Right lobe of liver (tissue), 6 donors: ENCODE data around the gene TPST2. TPM values are rescaled to one million over a fixed set of nuclear protein-coding genes. Genes with fewer than 3 reads are reported as not detected.

Source experiments
- ATAC-seq, 4 donors: fragments of 200-7000 bp; cut with Tn5 transposase; one replicate each; pipeline ENCODE4 v1.9.1; 2020; ENCODE audit warnings: mild to moderate bottlenecking in 4 of 4, moderate library complexity in 4 of 4
- DNase-seq, 3 donors: peaks; one replicate each; pipeline ENCODE4 v3.0.0-alpha.2; 2020
- H3K27ac ChIP-seq, 3 donors: fragments of 200-600 bp; one replicate each; pipeline ENCODE4 v1.8.0; 2022
- H3K27me3 ChIP-seq, 2 donors: fragments of 200-600 bp; one replicate each; pipeline ENCODE4 v1.8.0; 2022
- H3K36me3 ChIP-seq, 4 donors: fragments of 200-600 bp; sonication (generic) in 1 of 4; one replicate each; pipeline versions ENCODE4 v1.5.1 to v1.8.0; 2017 to 2022; ENCODE audit warnings: control low read depth in 1 of 4
- H3K4me1 ChIP-seq, 4 donors: fragments of 200-600 bp; sonication (generic) in 1 of 4; one replicate each; pipeline versions ENCODE4 v1.5.1 to v1.8.0; 2017 to 2022; ENCODE audit warnings: control low read depth in 1 of 4
- H3K4me3 ChIP-seq, 3 donors: fragments of 200-600 bp; one replicate each; pipeline ENCODE4 v1.8.0; 2022
- H3K9me3 ChIP-seq, 4 donors: fragments of 200-600 bp; sonication (generic) in 1 of 4; one replicate each; pipeline versions ENCODE4 v1.5.1 to v1.8.0; 2017 to 2022; ENCODE audit warnings: control low read depth in 1 of 4
- POLR2A ChIP-seq: fragments of 450-650 bp; IDR thresholded peaks from one replicate; pipeline ENCODE4 v1.6.1; 2017; ENCODE audit warnings: antibody characterized with exemption, mild to moderate bottlenecking
- WGBS: methylation state at CpG from one replicate; pipeline ENCODE4 v1.1.6; 2018; ENCODE audit warnings: low coverage, low lambda C conversion rate; ENCODE audit not compliant: insufficient coverage; ENCODE audit errors: missing lambda C conversion rate; 5-methylcytosine and 5-hydroxymethylcytosine counted together
- intact Hi-C, 2 donors: fragments of 100-400 bp; cut with DNase I; formaldehyde crosslinking; loops; one replicate each; pipeline versions ENCODE4 v1.11.2 to v1.14.1; 2022
- total RNA-seq, 6 experiments: library from RNA; depleted of rRNA in 2 of 6; stranded (reverse); fragments of >200 nt in 2 of 6; fragmentation: NEBNext Ultra II Directional in 3 of 6; extraction: Animal tissue kit (Norgen Biotek cat#: 25700) in 3 of 6; gene quantifications; one replicate each; pipeline versions ENCODE4 v1.1.0 to v1.2.4, GENCODE V29; 2016 to 2023
- TF ChIP-seq, protein P1 (sequence below), 4 donors: fragments of 200-600 bp in 3 of 4; fragments of 450-650 bp in 1 of 4; IDR thresholded peaks; one replicate each; pipeline versions ENCODE4 v1.5.1 to v1.8.0; 2016 to 2022; ENCODE audit warnings: antibody characterized with exemption in 4 of 4, mild to moderate bottlenecking in 2 of 4
- donor health status: DM: no; HTN: yes; CAD: no.
- donor health status: DM: no; HTN: no; CAD: no.
- donor health status: DM: no; HTN: no; CAD: no.
- donor health status: DM: no; HTN: yes; CAD: no.
- donor health status: DM: no; HTN: yes; CAD: no.

TPST2 gene
- total RNA-seq, 6 experiments from 2014 or later = 53.2 to 117 (median 66.9) TPM

DNA sequence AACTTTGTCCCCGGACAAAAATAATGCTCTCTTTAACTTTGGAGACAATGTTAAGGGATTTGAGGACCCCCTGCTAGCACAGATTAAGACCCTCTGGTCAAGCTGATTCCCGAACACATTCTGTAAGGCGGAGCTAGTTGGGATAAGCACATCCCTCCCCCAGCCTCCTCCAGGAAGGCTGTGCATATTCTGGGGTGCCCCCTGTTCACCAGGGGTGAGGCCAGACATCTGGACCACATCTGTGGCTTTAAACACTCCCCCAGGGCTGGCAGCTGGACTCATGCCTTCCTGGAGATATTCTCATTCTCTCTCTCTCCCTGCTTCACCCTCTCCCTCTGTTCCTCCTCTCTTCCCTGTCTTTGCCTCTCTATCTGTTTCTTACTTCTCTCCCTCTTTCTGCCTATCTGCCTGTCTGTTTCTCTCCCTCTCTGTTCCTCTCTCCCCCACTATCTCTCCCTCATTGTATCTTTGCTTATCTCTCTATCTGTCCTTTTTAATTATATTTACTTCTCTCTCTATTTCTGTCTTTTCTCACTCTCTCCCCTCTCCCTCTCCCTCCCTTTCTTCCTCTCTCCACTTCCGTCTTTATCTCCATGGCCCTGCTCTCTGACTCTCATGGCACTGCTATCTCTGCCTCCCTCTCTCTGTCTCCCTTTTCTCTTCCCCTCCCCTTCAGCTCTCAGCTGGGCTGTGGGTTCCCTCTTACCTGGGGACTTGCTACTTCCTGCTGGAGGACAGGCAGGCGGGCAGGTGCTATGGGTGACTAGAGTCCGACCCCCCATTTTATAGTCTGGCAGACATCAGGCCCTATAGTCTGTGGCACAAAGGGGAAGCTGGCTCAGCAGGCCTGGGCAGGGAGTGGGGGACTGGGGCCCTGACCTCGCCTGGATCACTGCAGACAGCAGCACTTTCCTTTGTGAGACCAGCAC is 27.6 kb upstream of the TPST2 start, which contains the start of gene CRYBB1:
Gene CRYBB1 (minus strand): TSS at position 757 of the 929 bp plus-strand sequence. CDS start 1,708 bp downstream, outside the sequence.
- no peak within 1 kb of the TSS for H3K27ac ChIP-seq
- ATAC-seq (peak; percentile 60 to 78 (median 64)), DNase-seq (peak in 1 of 3 donors; percentile 23)
- no peaks in the 10 kb centered on the region for H3K36me3 ChIP-seq
- intact Hi-C loops = no loop called here
- TF ChIP-seq, protein P1, sequence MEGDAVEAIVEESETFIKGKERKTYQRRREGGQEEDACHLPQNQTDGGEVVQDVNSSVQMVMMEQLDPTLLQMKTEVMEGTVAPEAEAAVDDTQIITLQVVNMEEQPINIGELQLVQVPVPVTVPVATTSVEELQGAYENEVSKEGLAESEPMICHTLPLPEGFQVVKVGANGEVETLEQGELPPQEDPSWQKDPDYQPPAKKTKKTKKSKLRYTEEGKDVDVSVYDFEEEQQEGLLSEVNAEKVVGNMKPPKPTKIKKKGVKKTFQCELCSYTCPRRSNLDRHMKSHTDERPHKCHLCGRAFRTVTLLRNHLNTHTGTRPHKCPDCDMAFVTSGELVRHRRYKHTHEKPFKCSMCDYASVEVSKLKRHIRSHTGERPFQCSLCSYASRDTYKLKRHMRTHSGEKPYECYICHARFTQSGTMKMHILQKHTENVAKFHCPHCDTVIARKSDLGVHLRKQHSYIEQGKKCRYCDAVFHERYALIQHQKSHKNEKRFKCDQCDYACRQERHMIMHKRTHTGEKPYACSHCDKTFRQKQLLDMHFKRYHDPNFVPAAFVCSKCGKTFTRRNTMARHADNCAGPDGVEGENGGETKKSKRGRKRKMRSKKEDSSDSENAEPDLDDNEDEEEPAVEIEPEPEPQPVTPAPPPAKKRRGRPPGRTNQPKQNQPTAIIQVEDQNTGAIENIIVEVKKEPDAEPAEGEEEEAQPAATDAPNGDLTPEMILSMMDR (IDR thresholded peaks at IDR 0.05) = no peak
- TF ChIP-seq POLR2A = no peak
- H3K27me3 ChIP-seq = no peaks in the 10 kb centered on the region
- no peaks in the 10 kb centered on the region for H3K9me3 ChIP-seq
- H3K4me1 ChIP-seq = no peaks in the 10 kb centered on the region
- no peak within 1 kb of the TSS for H3K4me3 ChIP-seq
- WGBS = 35% methylated on average over 4 of the region's 7 CpGs

DNA sequence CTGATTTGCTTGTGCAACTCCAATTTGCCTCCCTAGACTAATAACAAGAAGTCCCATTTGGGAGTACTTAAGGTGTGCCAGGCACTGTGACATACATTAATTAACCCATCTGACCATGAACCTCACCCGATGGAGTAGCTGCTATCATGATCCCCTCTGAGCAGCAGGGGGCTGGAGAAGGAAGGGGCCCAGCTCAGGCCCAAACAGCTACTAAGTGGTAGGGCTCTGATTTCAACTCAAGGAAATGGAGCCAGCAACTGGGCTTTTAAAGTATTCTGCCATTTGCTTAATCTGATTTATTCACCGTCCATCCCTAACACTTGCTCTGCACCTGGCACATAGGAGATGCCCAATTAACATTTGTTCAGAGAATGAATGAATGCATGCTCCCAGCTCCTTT is 26.7 kb upstream of the TPST2 start:
- intact Hi-C loops = no loop called here
- TF ChIP-seq POLR2A = no peak
- TF ChIP-seq, protein P1 (IDR thresholded peaks at IDR 0.05) = no peak

DNA sequence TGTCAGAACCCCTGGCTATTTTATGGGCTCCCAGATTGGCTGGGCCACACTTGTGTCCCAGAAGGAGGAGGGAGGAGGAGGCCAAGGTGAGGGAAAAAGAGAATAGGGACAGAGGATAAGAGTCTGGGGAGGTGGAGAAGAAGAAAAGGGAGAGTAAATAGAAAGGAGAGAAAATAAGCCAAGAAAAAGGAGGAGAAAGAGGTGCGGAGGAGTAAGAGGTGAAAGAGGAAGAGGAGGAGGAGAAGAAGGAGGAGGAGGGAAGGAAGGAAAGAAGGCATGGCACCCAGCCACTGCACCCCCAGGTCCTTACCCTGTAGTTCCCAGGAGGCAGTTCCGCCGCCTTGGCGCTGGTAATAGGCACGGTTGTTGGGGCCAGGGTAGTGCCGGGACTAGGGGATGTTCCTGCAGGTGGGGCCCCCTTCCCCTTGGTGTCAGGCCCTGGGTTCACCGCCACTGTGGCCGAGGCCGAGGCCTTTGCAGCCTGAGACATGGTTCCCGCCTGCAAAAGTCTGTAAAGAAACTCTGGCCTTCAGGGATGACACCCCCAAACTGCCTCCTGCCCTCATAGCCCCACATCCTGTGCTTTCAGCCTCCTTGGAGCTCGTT is 26.0 kb upstream of the TPST2 start:
- 78% methylated on average over 4 of the region's 11 CpGs for WGBS
- Histone ChIP-seq H3K4me3 (no peak overlapping the region), H3K9me3 (no peaks in the 10 kb centered on the region), H3K27me3 (no peaks in the 10 kb centered on the region), H3K36me3 (no peaks in the 10 kb centered on the region), H3K4me1 (no peaks in the 10 kb centered on the region), H3K27ac (no peak overlapping the region)
- ATAC-seq (no peak), DNase-seq (no peak)
- intact Hi-C loops = no loop called here
- no peak for TF ChIP-seq POLR2A
- TF ChIP-seq, protein P1 (IDR thresholded peaks at IDR 0.05) = no peak

More for the DNA sequence above, 26.7 kb upstream of the TPST2 start:
- Histone ChIP-seq H3K27me3 (no peaks in the 10 kb centered on the region), H3K27ac (no peak overlapping the region), H3K36me3 (no peaks in the 10 kb centered on the region), H3K9me3 (no peaks in the 10 kb centered on the region), H3K4me1 (no peaks in the 10 kb centered on the region), H3K4me3 (no peak overlapping the region)
- DNase-seq (no peak), ATAC-seq (no peak)
- WGBS = 75% methylated on average over 2 of the region's 2 CpGs

DNA sequence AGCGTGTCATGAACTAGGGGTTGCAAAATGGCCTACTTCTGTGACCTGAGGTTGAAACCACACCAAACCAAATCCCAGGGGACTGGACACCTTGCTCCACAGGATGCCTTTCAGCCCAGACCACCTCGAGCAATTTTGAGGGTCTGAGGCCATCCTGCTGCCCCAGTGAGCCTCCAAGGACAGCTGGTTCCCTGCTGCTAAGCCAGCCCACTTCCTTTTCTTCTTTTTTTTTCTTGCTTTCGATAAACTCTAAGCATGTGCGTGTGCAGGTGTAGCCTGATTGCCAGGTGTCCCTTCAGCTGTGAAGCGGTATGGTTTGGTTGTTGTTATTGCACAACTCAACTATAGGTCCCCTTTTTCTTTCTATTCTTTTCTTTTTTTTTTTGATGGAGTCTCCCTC is 25.2 kb upstream of the TPST2 start:
- H3K4me3 ChIP-seq = no peak overlapping the region
- no peak for DNase-seq
- 27% methylated on average over 4 of the region's 5 CpGs for WGBS
- ATAC-seq = no peak
- H3K27ac ChIP-seq = no peak overlapping the region
- H3K27me3 ChIP-seq = no peaks in the 10 kb centered on the region
- TF ChIP-seq POLR2A = no peak
- TF ChIP-seq, protein P1 (IDR thresholded peaks at IDR 0.05) = no peak
- intact Hi-C loops = no loop called here
- H3K36me3 ChIP-seq = no peaks in the 10 kb centered on the region
- no peaks in the 10 kb centered on the region for H3K9me3 ChIP-seq
- no peaks in the 10 kb centered on the region for H3K4me1 ChIP-seq
